NAMALWA (cell line): ENCODE measurements around the gene RAB6D.
A peak's percentile ranks its signal among the peaks of the same experiment; 100 is the strongest.
"Not testable (repeated sequence)": the region's sequence is repeated elsewhere in the genome, so short reads cannot be mapped to it uniquely, and the experiment has no call there.

Source experiments
- DNase-seq: peaks from one replicate; pipeline ENCODE4 v3.0.0-alpha.2; 2015; ENCODE audit warnings: low spot score

The RAB6D gene

DNA sequence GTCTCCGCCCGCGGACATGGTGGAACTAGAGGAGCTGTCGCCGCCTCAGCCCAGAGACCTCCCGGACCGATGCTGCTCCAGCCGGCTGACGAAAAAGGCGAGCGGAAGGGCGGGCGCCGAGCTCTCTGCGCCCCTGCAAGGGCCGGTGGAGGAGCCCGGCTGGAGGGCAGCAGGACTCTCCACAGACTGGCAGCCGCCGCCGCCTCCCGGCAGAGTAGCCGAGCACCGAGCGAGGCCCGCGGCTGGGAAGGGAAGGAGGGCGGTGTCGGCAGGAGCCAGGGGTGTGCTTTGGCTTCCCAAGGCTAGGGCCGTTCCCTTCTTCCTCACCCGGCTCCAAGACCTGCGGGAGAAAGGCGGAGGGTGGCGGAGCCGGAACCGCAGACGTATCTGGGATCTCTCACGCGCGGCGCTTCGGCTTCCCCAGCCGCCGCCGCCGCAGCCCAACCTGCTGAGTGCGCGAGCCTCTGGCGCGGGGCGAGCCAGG, at the start of gene RAB6D:
Gene RAB6D (minus strand): TSS at position 466 of the 484 bp plus-strand sequence. CDS start 448 bp downstream, at position 18.
- not testable (repeated sequence) for DNase-seq

DNA sequence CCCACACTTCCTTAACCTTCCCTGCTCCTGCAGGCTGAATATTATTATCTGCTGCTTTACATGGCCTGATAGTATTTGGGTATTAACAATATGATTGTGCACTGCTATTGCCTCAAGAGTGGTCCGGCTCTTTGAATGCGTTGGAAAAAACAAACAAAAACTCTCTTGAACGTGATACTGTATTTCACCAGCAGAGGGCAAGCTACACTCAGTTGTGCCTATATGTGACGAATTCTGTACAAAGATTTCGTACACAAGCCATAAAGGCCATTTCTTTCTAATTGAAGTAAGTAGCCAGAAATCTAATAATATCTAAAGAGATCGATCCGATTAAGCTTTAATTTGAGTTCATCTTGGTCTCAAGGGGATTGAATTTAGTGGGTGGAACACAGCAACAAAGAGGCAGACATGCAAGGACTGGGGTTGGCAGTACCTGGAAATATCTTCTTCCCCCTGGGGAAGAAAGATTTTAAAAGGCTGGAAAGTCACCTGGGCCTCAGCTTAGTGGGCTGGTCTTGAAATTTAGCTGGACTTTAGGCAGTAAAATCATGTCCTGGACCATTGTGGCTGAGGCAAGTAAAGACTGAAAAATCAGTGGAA, 49.3 kb upstream of the RAB6D start:
- DNase-seq, result peak; percentile 85

- no peak for DNase-seq
Measured at GRCh38 chr2:131410173-131410572, 46.2 kb upstream of the RAB6D start.

DNA sequence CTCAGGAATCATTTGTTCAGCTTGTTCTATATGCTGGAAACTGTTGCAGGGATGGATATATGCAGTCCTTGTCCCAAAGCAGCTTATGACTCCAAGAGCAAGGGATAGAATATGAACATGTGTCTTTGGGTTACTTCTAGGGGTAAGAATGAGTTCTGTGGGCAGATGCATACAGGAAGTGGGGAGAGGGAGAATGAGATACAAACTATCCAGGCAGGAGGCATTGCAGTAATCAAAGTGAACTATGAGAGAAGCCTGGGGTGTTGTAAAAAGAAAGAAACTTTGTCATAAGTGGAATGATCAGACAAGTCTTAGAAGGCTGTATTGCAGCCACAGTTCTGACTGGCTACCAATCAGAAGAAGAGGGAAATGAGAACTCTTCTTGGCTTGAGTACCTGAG, 44.8 kb upstream of the RAB6D start:
- no peak for DNase-seq

- DNase-seq, result no peak
Measured at GRCh38 chr2:131408207-131408606, 44.2 kb upstream of the RAB6D start.

DNA sequence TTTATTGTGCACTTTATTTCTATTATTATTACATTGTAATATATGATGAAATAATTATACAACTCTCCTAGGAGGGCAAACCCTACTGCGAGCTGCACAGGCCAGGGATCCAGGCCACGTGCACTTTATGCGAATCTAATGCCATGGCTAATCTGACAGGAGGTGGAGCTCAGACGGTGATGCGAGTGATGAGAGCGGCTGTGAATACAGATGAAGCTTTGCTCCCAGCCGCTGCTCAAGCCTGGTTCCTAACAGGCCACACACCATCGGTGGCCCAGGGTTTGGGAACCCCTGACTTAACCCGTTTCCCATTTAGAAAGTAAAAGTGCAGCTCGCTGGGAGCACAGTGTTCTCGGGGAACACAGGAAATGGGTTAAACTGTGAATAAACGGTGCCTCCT, 40.8 kb upstream of the RAB6D start:
- DNase-seq, result no peak

- DNase-seq, result no peak
Measured at GRCh38 chr2:131402320-131403039, 38.5 kb upstream of the RAB6D start.

DNA sequence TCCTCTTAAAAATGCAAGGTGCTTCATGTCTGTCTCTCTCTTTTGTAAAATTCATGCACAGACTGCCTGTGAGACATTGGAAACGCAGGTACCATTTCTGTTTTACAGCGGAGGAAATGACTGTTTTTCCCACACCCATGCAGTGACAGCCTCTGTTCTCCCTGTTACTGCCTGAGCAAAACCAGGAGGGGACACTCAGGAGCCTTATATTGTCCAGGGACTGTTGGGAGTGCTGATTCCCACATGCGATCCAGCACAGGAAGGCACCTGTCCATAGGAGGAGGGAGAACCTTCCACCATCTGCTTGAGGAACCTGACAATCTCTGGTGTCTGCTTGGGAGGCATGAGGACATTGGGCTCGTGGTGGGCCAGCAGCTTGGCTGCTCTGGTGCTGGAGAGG, 36.9 kb upstream of the RAB6D start:
- DNase-seq, result no peak

DNA sequence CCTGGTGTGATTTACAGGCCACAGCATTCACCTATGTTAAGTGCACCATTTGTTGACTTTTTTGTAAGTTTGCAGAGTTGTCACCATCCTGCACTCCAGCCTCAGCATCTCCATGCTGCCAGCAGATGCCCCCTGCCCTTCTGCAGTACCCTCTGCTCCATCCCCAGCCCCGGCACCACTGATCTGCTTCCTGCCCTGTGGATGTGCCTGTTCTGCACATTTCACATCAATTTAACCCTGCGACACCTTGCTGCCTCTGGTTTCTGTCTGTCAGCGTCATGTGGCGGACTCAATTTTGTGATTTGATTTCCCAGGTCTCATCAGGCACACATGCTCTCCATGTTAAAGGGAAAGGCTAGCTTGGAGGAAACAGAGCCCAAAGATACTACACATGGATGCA, 36.5 kb upstream of the RAB6D start:
- DNase-seq, result not testable (repeated sequence)

GRCh38 chr2:131396209-131396608, 32.2 kb upstream of the RAB6D start:
- not testable (repeated sequence) for DNase-seq

DNA sequence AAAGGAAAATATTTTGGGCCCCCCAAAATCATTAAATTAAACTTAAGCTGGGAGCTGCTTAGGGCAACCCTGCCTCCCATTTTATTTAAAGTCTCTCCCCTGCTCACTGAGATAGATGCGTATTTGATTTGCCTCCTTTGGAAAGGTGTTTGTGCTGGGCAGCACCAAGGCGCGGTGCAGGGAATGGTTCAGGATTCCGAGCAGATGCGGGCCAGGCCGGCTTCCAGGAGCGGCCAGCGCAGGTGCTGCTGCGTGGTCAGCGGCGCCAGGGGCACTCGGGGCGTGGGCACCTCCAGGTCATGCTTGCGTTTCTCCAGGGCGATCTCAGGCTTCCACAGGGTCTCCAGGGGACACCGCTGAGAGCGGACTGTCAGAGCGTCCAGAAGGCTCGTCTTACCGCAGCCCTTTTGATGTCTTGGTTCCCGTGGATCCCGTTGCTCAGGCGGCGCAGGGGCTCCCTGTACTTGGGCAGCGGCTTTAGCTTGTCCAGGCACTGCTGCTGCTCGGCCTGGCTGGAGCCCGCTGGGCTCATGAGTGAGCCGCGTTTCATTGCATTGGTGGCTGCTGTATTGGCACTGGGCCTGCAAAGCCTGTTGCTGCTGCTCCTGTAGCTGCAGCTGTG, 31.2 kb upstream of the RAB6D start:
- DNase-seq, result not testable (repeated sequence)

DNA sequence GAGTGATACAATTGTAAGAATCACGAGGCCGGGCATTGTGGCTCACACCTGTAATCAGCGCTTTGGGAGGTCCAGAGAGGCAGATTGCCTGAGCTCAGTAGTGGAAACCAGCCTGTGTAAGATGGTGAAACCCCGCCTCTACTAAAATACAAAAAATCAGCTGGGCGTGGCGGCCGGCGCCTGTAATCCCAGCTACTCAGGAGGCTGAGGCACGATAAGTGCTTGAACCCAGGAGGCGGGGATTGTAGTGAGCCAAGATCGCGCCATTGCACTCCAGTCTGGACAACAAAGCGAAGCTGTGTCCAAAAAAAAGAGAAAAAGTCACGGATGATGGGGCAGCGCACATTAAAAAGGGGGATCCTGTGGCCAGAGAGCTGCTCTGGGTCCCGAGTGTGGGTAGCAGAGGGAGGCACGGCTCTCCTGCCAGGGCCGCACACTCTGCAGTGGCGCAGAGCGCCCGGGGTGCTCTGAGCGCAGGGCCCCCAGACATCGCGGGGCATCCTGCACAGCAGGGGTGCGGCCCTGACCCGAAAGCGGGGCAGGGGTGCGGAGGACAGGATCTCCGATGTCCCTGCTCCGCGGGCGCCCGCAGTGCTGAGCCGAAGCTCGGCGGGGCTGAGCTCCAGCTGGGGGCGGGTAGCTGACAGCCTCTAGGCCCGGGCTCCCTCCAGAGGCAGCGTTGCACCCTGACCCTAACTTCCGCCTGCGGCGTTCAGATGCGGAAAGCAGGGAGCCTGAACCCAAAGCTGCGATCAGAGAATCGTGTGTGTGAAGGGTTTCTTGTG, 30.4 kb upstream of the RAB6D start:
- no peak for DNase-seq

GRCh38 chr2:131391953-131392352, 28.0 kb upstream of the RAB6D start:
- not testable (repeated sequence) for DNase-seq

- DNase-seq, result not testable (repeated sequence)
Measured at GRCh38 chr2:131391471-131391870, 27.5 kb upstream of the RAB6D start.

GRCh38 chr2:131390495-131391130, 26.6 kb upstream of the RAB6D start:
- not testable (repeated sequence) for DNase-seq

DNA sequence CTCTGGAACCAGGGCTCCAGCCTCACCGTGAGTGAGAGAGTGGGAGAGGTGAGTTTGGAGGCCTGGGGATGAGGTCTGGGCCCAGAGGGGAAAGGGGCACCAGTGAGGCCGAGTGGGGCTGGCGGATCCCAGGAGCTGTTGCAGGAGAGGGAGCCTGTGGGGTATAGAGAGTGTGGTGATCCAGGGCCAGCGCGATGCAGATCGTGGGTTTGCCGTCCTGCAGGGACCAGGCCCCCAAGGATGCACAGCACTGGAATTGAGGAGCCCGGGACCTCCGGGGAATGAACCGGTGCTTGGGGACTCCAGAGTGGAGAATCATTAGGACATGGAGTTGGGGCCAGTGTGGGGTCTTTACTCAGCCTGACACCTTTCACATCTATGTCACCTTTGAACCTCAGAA, 25.7 kb upstream of the RAB6D start:
- DNase-seq, result no peak

DNA sequence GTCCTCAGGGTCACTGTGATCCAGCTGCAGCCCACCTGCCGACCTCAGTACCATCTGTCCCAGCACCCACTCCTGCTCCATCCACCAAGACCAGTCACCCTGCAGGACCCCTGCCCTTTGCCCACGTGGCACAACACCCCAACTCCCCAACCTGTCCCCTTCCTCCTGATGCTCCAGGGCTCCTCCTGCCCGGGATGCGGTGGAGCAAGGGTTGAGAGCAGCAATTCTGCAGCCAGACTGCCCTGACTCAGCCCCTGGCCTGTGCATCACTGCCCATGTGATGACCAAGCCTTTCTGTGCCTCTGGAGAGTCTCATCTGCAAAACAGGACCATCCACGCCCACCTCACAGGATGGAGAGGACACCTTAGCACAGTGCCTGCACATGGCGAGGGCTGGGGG, 24.9 kb upstream of the RAB6D start:
- DNase-seq, result not testable (repeated sequence)

DNA sequence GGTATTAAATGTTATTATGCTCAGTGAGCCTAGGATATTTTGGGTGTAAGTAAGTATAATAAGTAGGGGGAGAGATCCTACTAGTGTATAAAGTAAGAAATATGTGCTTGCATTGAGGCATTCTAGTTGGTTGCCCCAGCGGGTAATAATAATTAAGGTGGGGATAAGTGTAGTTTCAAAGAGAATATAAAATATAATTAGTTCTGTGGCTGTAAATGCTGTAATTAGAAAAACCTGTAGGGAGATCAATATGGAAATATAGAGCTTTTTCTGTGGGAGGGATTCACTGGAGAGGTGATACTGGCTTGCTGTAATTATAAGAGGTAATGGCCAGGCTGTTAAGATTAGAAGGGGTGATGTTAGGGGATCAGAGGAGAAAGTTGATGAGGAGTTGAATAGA, 9.1 kb upstream of the RAB6D start:
- DNase-seq, result not testable (repeated sequence)

- no peak for DNase-seq
Measured at GRCh38 chr2:131369954-131370353, 6.0 kb upstream of the RAB6D start.

GRCh38 chr2:131368493-131369066, 4.6 kb upstream of the RAB6D start:
- not testable (repeated sequence) for DNase-seq

- DNase-seq, result no peak
Measured at GRCh38 chr2:131367352-131367751, 3.4 kb upstream of the RAB6D start.
